ENCODE results near the gene SLC36A1. TPM values are rescaled to one million over a fixed set of nuclear protein-coding genes. Genes with fewer than 3 reads are reported as not detected.

Gene SLC36A1
- total RNA-seq, 1 experiment from 2014 or later = 11.0 TPM

DNA sequence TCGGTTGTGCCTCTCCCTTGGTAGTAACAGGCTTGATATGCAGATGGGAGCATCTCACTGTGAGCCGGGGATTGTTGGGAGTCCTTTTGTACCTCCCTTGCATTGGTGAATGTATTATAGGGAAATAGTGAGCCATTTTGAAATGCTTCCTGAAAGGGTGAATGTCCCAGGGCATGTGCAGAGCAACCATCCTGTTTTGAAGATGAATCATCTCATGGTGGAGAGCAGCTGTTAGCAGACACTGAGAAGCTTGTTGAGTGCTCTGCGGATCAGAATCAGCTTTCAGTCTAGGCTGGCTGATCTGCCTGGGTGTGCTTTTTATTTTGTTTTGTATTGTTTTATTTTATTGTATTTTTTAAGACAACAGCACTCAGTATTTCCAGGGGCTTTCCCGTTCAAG, 29.7 kb downstream of the SLC36A1 start:
- intact Hi-C loops (cut with micrococcal nuclease; ENCODE audit: unreplicated experiment) = no loop called here
- Histone ChIP-seq H4K20me1 (ENCODE audit: insufficient read depth) (no peaks in the 10 kb centered on the region), H3K4me1 (replicated peaks; ENCODE audit: insufficient read depth) (no peaks in the 10 kb centered on the region), H3K4me2 (no peak overlapping the region), H3K36me3 (ENCODE audit: low read depth) (no peaks in the 10 kb centered on the region), H3K9me2 (ENCODE audit: insufficient read depth) (no peaks in the 10 kb centered on the region), H3K27ac (no peak overlapping the region), H3F3A (ENCODE audit: insufficient read depth, low read depth) (no peaks in the 10 kb centered on the region), H3K27me3 (ENCODE audit: insufficient read depth, low read depth) (no peaks in the 10 kb centered on the region), H3K9me3 (ENCODE audit: insufficient read depth, low read depth) (no peaks in the 10 kb centered on the region), H3K79me2 (ENCODE audit: low read depth) (no peaks in the 10 kb centered on the region), H2AFZ (no peak overlapping the region), H3K4me3 (no peak overlapping the region)
- CTCF ChIA-PET = no interaction called here
- BruUV-seq (replicated peaks) = no TSS peak
- DNase-seq = no peak
- no peak for TF ChIP-seq EZH2 (IDR thresholded peaks at IDR 0.05; ENCODE audit: low read depth)
- TF ChIP-seq, protein P1, sequence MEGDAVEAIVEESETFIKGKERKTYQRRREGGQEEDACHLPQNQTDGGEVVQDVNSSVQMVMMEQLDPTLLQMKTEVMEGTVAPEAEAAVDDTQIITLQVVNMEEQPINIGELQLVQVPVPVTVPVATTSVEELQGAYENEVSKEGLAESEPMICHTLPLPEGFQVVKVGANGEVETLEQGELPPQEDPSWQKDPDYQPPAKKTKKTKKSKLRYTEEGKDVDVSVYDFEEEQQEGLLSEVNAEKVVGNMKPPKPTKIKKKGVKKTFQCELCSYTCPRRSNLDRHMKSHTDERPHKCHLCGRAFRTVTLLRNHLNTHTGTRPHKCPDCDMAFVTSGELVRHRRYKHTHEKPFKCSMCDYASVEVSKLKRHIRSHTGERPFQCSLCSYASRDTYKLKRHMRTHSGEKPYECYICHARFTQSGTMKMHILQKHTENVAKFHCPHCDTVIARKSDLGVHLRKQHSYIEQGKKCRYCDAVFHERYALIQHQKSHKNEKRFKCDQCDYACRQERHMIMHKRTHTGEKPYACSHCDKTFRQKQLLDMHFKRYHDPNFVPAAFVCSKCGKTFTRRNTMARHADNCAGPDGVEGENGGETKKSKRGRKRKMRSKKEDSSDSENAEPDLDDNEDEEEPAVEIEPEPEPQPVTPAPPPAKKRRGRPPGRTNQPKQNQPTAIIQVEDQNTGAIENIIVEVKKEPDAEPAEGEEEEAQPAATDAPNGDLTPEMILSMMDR (conservative IDR thresholded peaks at IDR 0.05) = no peak
- POLR2A ChIA-PET (ENCODE audit: unreplicated experiment) = no interaction called here

DNA sequence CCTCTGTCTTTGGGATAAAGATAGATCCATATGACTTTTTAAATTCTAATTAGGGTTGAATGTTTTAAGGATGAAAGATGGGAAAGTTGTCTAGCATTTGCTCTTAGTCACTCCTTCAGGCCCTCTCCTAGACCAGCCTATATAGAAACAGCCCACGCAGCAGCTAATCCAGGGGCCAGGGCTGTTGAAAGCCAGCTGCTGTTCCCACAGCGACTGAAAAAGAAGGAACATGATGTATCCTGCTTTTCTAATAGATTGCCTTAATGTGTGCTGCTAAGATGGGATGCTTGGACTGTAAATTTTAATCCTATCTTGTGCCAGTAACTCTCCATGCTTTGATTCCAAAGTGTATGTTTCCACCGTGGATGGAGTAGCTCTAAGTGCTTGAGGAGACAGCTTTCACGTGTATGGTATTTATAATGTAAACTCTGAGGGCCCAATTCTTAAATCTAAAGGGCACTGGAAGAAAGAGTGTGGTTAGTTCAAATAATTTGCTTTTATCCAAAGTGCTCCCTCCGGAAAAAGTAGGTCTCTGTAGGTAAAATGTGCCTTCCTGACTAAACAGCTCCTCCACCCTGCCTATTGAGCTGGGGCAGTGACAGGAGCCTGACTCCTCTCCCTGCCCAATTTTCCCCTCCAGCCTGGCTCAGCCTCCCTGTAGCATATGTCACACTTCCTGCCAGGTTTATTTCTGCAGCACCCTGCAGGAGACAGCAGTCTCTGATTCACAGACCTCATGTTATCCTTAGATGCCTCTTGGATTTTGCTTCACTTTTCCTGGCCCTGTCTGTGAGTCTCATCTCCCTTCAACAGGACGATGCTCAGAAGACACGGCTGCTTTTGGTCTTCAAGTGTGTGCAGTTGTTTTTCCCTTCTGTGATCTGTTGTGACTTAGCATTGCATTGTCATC, 33.2 kb downstream of the SLC36A1 start:
- ChIA-PET CTCF (no interaction called here), POLR2A (ENCODE audit: unreplicated experiment) (interaction anchor here (0.5 kb wide), 1 partner anchor 838 kb away, joined by 3 read pairs; no protein-coding TSS in a partner anchor)
- TF ChIP-seq, protein P1 (conservative IDR thresholded peaks at IDR 0.05) = no peak
- no peak for TF ChIP-seq EZH2 (IDR thresholded peaks at IDR 0.05; ENCODE audit: low read depth)
- intact Hi-C loops (cut with micrococcal nuclease; ENCODE audit: unreplicated experiment) = no loop called here
- Histone ChIP-seq H2AFZ (no peak overlapping the region), H3K27ac (no peak overlapping the region), H3K79me2 (ENCODE audit: low read depth) (no peaks in the 10 kb centered on the region), H3K9me2 (ENCODE audit: insufficient read depth) (no peaks in the 10 kb centered on the region), H3K4me2 (no peak overlapping the region), H3K9me3 (ENCODE audit: insufficient read depth, low read depth) (no peaks in the 10 kb centered on the region), H3K36me3 (ENCODE audit: low read depth) (no peaks in the 10 kb centered on the region), H3K4me1 (replicated peaks; ENCODE audit: insufficient read depth) (no peaks in the 10 kb centered on the region), H3F3A (ENCODE audit: insufficient read depth, low read depth) (no peaks in the 10 kb centered on the region), H4K20me1 (ENCODE audit: insufficient read depth) (no peaks in the 10 kb centered on the region), H3K4me3 (no peak overlapping the region), H3K27me3 (ENCODE audit: insufficient read depth, low read depth) (no peaks in the 10 kb centered on the region)
- BruUV-seq (replicated peaks) = no TSS peak
- no peak for DNase-seq

GRCh38 chr5:151483176-151483575, 35.8 kb downstream of the SLC36A1 start:
- ChIA-PET POLR2A (ENCODE audit: unreplicated experiment) (no interaction called here), CTCF (no interaction called here)
- H2AFZ ChIP-seq = no peak overlapping the region
- no peaks in the 10 kb centered on the region for H3F3A ChIP-seq (ENCODE audit: insufficient read depth, low read depth)
- no peaks in the 10 kb centered on the region for H3K9me2 ChIP-seq (ENCODE audit: insufficient read depth)
- no peak overlapping the region for H3K27ac ChIP-seq
- no peaks in the 10 kb centered on the region for H3K27me3 ChIP-seq (ENCODE audit: insufficient read depth, low read depth)
- TF ChIP-seq EZH2 (IDR thresholded peaks at IDR 0.05; ENCODE audit: low read depth) = no peak
- TF ChIP-seq, protein P1 (conservative IDR thresholded peaks at IDR 0.05) = no peak
- intact Hi-C loops (cut with micrococcal nuclease; ENCODE audit: unreplicated experiment) = no loop called here
- no peaks in the 10 kb centered on the region for H3K36me3 ChIP-seq (ENCODE audit: low read depth)
- no peaks in the 10 kb centered on the region for H3K79me2 ChIP-seq (ENCODE audit: low read depth)
- DNase-seq = no peak
- no peaks in the 10 kb centered on the region for H4K20me1 ChIP-seq (ENCODE audit: insufficient read depth)
- no peaks in the 10 kb centered on the region for H3K9me3 ChIP-seq (ENCODE audit: insufficient read depth, low read depth)
- H3K4me2 ChIP-seq = no peak overlapping the region
- no peak overlapping the region for H3K4me3 ChIP-seq
- H3K4me1 ChIP-seq (replicated peaks; ENCODE audit: insufficient read depth) = no peaks in the 10 kb centered on the region
- BruUV-seq (replicated peaks) = no TSS peak
